A172 (cell line): ENCODE data around the gene TRIM71. TPM values are rescaled to one million over a fixed set of nuclear protein-coding genes. Genes with fewer than 3 reads are reported as not detected.
"Not testable (repeated sequence)": the region's sequence is repeated elsewhere in the genome, so short reads cannot be mapped to it uniquely, and the experiment has no call there.

Source experiments
- DNase-seq: peaks from one replicate; pipeline ENCODE4 v3.0.0-alpha.2; 2015; ENCODE audit warnings: low spot score
- total RNA-seq: library from RNA; depleted of rRNA; stranded (reverse); fragments of >200 nt; shearing (Covaris generic); gene quantifications from 2 replicates; pipeline ENCODE4 v1.2.3, GENCODE V29; 2014; rRNA removed

The TRIM71 gene
- total RNA-seq, 1 experiment from 2014 or later, result 0.05 TPM

DNA sequence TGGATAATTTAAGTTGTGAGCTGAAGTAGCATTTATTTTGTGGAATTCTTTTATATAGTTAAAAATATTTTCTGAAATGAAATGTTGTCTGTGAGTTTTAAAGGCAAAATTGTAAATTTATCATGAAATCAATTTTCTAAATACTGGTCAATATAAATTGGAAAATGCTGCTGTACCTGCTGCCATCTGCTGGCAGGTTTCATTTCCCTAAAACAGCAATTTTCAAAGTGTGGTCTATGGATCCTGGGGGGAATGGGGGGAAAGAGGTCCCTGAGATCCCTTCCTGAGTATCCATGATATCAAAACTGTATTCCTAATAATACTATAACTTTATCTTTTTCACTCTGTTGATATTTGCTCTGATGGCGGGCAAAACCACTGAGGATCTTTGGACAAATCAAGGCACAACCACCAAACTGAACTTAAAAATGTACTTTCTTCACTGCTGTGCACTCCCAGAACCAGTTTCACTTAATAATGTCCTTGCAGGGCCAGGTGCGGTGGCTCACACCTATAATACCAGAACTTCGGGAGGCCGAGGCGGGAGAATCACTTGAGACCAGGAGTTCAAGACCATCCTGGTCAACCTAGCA, 116.4 kb downstream of the TRIM71 start:
- DNase-seq, result peak; percentile 34

GRCh38 chr3:32937331-32937730, 119.5 kb downstream of the TRIM71 start:
- peak; percentile 31 for DNase-seq

GRCh38 chr3:32939531-32940284, 121.9 kb downstream of the TRIM71 start:
- not testable (repeated sequence) for DNase-seq

GRCh38 chr3:32940726-32941125, 122.9 kb downstream of the TRIM71 start:
- DNase-seq, result no peak

DNA sequence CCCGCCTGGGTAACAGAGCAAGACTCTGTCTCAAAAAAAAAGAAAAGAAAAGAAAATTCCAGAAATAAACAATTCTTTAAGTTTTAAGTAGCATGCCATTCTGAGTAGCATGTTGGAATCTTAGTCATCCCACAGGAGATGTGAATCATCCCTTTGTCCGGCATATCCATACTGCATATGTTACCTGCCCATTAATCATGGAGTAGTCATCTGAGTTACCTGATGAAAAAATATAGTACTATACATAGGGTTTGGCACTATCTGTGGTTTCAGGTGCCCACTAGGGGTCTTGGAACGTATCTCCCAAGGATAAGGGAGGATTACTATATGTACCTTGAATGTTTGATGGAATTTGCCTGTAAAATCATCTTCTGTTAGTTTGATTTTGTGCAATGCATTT, 127.3 kb downstream of the TRIM71 start:
- peak; percentile 43 for DNase-seq

GRCh38 chr3:32945598-32945997, 127.8 kb downstream of the TRIM71 start:
- DNase-seq, result not testable (repeated sequence)

DNA sequence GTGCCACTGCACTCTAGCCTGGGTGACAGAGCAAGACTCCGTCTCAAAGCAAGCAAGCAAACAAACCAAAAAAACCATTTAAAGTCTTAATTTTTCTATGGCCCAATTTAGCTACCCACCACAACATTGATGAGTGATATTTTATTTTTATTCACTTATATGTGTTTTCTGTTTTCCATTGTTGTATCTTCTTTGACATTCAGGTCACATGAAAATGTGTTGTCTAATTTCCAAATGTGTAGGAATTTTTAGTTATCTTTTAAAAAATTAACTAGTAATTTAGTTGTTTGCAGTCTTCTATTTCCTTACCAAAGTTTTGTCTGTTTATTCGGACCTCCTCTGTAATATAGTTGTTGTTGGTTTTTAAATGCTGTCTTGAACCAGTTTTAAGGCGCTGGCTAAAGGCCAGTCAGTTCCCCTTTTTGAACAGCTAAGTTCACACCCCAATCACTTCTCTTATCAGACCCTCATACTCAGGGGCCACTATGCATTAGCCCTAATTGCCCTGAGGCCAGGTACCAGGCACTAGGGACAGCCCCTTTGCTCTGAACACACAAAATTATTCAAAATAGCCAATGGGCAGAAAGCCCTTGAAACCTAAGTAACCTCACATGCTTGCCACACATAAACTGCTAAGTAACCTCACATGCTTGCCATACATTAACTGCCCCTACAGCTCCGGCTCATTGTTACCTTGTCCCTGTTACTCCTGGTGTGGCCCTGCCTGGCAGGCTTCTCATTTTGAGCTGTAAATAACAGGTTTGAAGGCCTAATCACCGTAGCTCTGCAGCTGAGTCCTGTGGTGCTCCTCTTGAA, 129.4 kb downstream of the TRIM71 start:
- no peak for DNase-seq

Other genes starting within 250 kb of the TRIM71 start
- gene DYNC1LI1, start 247.1 kb upstream of the TRIM71 start, total RNA-seq, result 77.6 and 104 TPM in 2 replicates
- 34.4 and 44.8 TPM in 2 replicates for gene CNOT10, start 132.8 kb upstream of the TRIM71 start, total RNA-seq
- gene CCR4, start 133.6 kb downstream of the TRIM71 start, total RNA-seq, result not detected in 2 replicates